Mesenteric fat pad (tissue), 1 donor: ENCODE data around the gene GARIN3. TPM values are rescaled to one million over a fixed set of nuclear protein-coding genes. Genes with fewer than 3 reads are reported as not detected.
"Not testable (repeated sequence)": the region's sequence is repeated elsewhere in the genome, so short reads cannot be mapped to it uniquely, and the experiment has no call there.

Source experiments
- DNase-seq: peaks from one replicate; pipeline ENCODE4 v3.0.0-alpha.2; 2020; ENCODE audit warnings: low spot score
- long read RNA-seq: library from polyadenylated mRNA; unstranded; transcript quantifications from one replicate; pipeline ENCODE4 v2.0.0, GENCODE V29; 2020
- total RNA-seq: library from RNA; stranded (reverse); fragmentation: NEBNext Ultra II Directional; extraction: Animal tissue kit (Norgen Biotek cat#: 25700); gene quantifications from one replicate; pipeline ENCODE4 v1.2.1, GENCODE V29; 2021
- donor health status: DM: yes; HTN: yes; CAD: no.

GARIN3 gene
- not detected for total RNA-seq
- long read RNA-seq, result 0 reads

GRCh38 chr5:157166214-157167213, at the start of gene GARIN3:
Gene GARIN3 (minus strand): TSS chr5:157166264. CDS start chr5:157166168, 96 bp downstream.
- DNase-seq, result no peak

DNA sequence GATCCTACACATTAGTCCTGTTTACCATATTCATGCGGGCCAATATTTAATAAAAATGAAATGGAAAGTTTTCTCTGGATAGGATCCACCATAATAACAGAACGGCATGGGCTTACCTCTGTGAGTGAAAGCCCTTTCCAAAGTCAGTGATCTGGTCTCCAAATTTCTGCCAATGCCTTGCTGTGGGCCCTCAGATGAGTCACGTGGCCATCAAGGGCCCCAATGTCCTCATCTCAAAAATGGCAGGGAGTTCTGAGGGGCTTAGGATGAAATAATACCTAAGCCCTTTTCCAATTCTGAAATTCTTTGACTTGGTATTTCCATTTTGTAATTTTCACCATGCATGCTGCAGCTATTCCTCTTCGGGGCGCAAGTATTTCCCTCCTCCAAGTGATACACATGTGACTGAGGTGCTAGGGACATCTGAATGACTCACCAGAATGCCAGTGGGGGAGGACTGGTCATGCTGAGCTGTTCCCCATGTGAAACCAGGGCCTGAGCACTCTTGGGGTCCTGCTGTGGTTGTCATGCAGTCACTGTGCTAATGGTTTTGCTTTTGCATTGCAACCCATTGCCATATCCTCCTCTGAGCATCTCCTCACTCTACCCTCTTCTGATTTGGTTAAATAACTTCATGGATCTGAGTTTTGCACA, 49.6 kb upstream of the GARIN3 start:
- no peak for DNase-seq

DNA sequence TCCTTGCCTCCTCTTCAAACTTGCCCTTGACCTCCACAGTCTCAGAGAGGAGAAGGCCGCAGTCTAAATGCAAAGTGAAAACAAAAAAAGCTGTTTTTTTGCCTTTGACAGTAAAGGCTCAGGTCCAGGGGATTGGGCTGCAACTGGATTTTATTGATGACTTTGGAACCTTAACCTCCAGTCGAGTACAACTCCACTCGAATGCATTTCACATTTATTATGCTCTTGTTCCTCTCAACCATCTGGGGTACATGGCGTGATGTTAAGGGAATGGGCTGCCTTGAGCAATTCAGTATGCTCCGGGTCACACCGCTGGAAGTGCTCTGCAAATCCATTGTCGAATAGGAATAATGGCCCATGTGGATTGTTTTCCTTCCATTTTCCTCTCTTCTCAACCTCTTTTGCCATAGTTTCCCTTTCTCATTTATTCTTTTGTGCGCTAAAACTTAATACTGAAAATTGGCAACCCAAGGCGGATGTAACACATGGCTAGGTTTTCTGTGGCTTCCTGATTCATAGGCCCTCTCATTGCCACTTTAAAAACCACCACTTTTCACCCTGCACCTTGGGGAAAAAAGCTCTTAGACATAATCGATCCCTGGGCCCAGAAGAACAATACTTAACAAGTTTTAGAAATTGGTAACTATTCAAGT, 48.9 kb upstream of the GARIN3 start:
- no peak for DNase-seq

DNA sequence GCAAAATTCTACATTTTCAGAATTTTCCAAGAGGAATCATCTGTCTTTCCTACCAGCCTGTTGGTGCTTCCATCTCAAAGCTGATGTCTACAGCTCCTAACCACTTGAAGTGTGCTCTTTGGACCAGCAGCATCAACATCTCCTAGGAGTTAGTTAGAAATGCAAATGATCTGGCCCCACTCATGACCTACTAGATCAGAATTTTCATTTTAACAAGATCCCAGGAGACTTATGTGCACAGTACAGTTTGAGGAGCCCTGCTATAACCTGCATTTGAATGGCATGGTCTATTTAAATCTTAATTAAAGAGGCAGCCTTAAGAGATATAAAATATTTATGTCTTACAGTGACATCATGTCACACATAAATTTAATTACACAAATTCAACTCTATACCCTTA, 48.4 kb upstream of the GARIN3 start:
- DNase-seq, result no peak

DNA sequence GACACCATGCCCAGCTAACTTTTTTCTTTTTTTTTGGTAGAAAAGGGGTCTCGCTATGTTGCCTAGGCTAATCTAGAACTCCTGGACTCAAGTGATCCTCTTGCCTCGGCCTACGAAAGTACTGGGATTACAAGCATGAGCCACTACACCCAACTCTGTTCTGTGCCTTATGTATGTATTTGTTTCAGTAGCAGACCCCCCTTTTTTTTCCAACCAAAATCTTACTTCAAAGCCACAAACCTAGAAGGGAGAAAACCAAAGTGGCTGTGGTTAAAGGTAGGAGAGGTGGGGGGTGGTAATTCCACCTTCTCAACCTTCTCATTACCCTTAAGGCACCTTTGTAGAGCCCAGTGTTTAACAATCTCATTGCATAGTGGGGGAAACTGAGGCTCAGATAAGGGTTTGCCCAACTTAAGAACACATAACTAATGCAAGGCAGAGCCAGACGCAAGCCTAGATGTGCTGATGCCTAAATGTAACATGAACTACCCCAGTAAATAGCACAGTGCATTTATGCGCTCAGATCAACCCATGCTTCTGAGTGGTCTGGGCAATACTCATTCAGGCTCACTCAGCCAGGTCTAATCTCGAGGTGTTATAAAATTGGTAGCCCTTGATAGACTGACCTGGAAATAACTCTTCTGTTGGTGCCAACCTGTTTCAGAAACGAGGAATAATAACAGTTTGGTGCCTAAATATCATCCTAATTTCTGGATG, 47.6 kb upstream of the GARIN3 start:
- no peak for DNase-seq

DNA sequence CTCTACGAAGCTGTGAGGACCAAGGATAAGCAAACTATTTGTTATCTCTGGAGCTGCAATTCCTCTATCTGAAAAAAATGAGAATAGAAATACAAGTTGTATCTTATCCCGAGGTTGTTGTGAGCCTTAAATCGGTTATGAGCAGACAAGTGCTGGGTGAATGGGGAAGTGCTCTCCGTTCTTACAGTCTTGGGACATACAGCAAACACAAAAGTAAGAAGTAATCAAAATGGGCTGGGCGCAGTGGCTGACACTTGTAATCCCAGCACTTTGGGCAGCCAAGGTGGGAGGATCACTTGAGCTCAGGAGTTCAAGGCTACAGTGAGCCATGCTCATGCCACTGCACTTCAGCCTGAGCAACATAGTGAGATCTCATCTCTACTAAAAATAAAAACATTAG, 46.2 kb upstream of the GARIN3 start:
- DNase-seq, result no peak

GRCh38 chr5:157210652-157211051, 44.6 kb upstream of the GARIN3 start:
- DNase-seq, result not testable (repeated sequence)

GRCh38 chr5:157205708-157206107, 39.6 kb upstream of the GARIN3 start:
- no peak for DNase-seq

DNA sequence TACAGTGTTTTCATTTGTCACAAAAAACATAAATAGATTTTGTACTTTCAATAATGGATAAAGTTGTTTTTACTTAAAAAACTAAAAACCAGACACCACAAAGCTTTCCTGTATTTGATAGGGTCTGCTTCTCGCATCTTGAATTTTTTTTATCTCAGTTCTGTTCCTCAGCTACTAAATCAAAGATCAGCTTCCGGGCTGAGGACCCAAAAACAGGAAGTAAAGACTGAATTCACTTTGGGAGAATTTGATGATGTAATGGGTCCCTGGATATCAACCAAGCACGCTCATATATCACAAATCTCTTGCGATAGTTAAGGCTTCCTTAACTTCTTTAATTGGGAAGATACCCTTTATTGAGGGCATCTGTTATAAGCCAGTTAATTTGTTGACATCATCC, 38.7 kb upstream of the GARIN3 start:
- no peak for DNase-seq

GRCh38 chr5:157203417-157203816, 37.4 kb upstream of the GARIN3 start:
- DNase-seq, result no peak

- DNase-seq, result no peak
Observed at GRCh38 chr5:157201857-157202256, 35.8 kb upstream of the GARIN3 start.

DNA sequence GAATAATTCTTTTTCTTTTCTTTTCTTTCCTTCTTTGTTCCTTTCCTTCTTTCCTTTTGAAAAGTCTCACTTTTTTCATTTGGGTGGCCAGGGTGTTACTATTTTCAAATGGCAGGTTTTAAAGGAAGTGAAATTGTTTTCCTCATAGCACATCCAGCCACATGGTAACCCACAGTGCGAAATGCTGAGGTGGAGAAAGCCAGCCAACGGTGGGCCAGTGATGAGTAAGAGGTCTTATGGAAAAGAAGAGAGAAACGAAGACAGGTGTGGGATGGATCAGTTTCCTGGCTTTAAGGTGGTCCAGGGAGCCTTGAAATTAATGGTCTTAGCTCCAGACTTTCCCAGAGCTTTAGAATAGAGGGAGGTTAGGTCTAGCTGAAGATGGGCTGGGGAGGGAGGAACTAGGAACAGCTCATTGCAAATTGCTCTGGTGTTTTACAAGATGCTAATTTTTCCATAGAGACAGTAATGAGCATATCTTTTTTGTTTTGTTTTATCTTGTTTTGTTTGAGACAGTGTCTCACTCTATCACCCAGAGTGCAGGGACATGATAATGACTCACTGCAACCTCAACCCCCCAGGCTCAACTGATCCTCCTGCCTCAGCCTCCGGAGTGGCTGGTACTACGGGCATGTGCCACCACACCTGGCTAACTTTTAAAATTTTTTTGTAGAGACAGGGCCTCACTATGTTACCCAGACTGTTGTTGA, 32.4 kb upstream of the GARIN3 start:
- DNase-seq, result no peak

DNA sequence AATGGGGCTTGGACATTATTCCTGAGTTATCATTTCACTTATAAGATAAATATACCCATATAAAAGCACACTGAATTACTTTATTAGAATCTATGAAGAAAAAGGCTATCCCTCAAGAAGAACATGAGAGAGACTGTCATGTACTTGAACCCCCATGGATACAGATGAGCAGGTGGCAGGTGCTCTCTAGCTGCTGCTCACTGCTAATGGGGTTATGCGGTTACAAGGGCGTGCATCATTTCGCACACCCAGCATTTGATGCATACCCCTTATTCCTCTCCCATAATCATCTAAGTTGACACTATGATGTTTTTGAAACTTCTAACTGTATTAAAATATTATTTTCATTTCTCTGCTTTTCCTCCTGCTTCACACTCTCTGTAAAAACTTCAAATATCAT, 31.0 kb upstream of the GARIN3 start:
- DNase-seq, result no peak

DNA sequence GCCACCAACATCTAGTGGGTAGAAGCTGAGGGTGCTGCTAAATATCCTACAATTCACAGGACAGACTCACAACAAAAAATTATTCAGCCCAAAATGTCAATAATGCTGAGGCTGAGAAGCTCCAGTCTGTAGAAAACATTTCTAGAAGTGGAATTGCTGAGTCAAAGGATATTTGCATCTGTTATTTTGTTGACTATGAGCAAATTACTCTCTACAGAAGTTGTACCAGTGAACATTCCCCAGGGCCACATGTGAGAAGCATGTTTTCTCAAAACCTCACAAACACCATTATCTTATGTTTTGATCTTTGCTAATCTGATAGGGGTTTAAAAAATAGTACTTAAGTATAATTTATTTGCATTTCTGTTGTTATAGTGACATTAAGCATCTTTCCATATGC, 30.0 kb upstream of the GARIN3 start:
- DNase-seq, result no peak

GRCh38 chr5:157193699-157194424, 27.8 kb upstream of the GARIN3 start:
- DNase-seq, result no peak

GRCh38 chr5:157189223-157189622, 23.2 kb upstream of the GARIN3 start:
- no peak for DNase-seq

DNA sequence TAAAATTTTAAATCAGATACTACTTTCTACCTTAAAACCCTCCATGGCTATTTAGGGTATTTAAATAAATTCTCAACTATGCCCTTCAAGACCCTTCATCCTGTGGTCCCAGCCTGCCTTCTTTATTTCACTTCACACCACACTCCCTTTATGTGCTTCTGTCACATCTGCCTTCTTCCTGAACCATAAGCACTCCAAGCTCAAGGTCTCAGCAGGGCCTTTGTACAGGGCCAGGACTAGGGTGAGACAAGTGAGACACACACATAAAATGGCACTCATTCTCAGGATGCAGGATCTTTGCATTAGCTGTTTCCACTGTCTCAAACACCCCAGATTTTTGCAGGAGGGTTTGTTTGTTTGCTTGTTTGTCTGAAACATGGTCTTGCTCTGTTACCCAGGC, 22.2 kb upstream of the GARIN3 start:
- DNase-seq, result no peak

DNA sequence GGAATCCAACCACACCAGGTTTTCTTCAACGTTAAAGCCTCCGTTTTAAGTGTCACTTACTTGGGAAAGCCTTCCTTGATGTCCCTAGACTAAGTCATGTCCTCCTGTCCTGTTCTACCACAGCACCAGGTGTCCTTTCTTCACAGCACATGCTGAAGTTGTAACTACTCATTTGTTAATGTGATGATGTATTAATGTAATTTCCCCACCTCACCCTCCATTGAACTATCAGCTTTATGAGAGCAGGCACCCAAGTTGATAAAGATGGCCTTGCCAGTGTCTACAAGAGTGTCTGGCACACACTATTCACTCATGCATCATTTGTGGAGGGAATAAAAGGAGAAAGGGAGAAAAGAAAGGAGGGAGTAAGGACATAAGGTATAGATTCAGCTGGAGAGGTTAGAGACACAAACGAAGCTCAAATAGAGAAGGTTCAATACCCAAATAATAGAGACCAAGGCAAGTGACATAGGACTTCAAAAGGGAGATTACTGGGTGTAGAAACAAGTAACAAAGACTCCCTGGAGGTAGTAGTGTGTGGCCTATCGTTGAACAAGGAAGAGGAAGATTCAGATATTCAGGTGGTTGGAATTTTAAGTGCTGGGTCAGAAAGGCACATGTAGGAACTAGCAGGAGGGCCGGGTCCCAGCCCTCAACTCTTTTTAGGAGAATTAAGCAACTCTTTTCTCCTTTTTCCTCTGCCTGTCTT, 21.1 kb upstream of the GARIN3 start:
- no peak for DNase-seq

DNA sequence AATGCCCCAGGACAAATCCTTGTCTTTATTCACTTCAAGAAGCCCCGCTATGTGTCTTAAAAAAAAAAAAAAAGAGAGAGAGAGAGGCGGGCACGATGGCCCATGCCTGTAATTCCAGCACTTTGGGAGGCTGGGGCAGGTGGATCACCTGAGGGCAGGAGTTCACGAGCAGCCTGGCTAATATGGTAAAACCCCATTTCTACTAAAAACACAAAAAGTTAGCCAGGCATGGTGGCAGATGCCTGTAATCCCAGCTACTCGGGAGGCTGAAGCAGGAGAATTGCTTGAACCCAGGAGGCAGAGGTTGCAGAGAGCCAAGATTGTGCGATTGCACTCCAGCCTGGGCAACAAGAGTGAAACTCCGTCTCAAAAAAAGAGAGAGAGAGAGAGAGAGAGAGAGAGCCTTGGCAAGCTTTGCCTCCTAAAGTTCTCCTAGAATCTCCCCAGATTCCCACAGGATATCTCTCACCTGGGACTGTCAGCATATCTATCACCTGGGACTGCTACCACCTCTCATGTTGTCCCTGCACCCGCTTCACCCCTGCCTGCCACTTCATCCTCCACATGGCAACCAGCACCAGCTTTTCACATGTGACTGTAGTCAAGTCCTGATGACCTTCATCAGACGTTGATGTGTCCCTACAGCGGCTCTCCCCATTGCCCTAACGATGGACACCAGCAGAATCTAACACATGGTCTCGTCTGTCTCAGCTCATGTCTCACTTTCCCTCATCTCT, 20.4 kb upstream of the GARIN3 start:
- DNase-seq, result no peak
